ENCODE data around the gene TLNRD1.

The TLNRD1 gene

DNA sequence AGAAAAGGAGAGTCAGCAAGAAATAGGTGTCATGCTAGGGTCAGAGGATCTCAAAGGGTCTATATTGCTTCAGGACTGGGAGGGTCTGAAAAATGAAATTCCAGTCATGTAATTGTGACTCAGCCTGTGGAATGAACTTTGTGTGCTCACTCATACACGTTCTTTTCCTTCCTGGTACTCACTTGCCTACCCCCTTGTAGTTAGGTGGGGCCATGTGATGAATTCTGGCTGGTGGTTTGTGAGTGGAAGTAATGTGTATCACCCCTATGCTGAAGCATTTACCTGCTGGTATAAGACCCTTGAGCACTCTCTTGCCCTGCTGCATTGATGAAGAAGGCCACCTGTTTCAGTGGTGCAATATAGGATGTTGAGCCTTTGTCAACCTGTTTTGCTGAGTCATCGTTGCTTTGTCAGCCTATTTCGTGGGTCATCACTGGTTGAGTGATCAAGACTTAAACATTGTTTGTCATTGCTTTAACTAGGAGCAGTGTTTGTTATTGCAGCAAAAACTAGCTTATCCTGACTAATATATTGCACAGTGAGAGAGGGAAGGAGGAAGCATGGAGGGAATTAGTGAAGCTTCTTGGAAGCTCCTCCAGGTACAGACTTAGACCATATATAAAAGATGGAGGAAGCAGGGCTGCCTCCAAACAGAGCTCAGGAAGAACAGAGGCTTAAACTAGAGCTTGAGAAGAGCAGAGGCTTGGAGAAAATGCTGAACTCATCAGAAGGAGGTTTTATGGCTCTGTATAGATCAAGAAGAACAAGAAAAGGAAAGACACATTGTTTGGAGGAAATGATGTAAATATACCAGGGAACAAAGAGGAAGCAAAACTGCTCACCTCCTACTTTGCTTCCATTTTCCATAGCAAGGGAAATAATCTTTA, 28.9 kb downstream of the TLNRD1 start:
- DNase-seq = no peak

- no peak for DNase-seq
Observed at GRCh38 chr15:81030301-81030750, 29.6 kb downstream of the TLNRD1 start.

DNA sequence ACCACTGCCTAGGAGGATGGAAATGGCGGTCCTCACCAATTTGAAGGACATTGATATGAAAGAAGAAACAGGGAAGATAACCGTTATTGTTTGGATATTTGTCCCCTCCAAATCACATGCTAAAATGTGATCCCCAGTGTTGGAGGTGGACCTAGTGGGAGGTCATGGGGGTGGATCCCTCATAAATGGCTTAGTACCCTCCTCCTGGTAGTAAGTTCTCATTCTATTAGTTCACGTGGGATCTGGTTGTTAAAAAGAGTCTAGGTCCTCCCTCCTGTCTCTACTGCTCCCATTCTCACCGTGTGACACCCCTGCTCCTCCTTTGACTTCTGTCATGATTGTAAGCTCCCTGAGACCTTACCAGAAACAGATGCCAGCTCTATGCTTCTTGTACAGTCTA, 30.5 kb downstream of the TLNRD1 start:
- no peak for DNase-seq

- no peak for DNase-seq
Observed at GRCh38 chr15:81032355-81032754, 31.6 kb downstream of the TLNRD1 start.

DNA sequence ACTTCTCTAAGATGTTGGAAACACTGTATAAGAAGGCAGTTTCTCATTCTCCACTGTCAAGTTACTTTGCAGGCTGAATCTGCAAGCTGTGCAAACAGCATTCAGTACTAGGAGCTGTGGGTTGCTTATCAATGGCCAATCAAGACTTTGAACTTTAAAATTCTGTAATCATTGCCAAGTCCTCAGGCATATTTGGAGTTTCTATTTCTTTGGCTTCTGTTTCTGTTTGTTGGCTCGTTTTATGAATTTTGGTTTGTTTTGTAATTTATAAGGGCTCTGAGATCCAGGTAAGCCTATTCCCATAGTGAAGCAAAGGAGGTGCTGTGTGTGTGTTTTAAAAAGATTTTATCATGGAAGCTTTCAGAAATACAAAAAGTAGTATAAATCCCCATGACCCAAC, 32.1 kb downstream of the TLNRD1 start:
- DNase-seq = no peak

DNA sequence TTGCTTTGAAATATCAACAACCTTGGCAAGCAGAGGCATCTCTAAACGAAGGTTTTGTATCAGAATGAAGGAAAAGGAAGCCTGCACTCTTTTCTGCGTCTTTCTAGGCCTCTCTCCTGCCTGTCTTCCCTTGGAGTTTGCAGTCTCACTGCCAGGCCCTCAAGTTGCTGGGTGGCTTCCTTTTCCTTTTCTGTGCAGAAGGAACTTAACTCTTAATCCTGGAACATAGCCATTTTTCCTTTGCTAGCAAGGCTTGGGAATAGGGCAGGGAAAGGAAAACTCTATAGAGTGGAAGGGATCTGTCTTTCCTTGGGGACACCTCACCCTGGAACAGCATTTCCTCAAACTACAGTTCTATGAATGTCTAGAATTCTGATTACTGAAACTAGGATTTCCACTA, 32.8 kb downstream of the TLNRD1 start:
- no peak for DNase-seq

- DNase-seq = no peak
Observed at GRCh38 chr15:81037952-81038743, 37.4 kb downstream of the TLNRD1 start.

DNA sequence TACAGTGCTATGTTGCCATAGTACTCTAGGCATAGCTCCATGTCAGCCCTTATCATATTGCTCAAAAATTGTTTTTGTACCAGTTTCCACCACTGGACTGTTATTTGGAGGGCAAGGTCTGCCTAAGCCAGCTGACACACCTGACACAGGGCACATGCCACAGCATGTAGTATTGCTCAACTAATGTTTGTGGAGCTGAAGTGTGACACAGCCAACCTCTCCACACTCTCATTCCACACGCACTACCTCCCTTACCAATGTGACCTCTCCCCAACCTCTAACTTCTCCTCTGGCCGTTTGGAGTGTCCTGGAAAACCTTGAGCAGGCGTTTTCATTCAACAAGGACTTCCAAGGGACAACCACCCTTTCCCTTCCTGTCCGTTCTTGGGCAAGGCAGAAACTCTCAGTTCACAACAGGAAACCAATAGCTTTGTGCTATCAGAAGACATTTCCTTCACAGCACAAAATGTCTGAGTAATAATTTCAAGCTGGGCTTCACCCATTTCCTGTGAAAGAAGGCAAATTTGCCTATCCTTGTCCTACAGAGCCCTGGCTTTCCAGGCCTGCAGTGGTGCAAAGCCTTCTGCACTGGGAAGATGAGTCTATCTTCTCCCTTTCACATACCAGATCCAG, 38.4 kb downstream of the TLNRD1 start:
- no peak for DNase-seq

DNA sequence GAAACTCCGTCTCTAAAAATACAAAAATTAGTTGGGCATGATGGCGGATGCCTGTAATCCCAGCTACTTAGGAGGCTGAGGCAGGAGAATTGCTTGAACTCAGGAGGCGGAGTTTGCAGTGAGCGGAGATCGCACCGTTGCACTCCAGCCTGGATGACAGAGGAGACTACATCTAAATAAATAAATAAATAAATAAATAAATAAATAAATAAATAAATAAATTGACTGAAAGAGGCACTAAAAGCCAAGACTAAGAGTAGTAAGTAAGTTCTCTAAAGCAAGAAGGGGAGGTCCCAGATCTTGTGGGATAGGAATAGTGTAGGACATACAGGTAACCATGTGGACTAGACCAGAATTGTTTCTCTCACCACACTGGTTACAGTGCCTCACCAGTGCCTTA, 40.0 kb downstream of the TLNRD1 start:
- no peak for DNase-seq

GRCh38 chr15:81043281-81043934, 42.7 kb downstream of the TLNRD1 start:
- no peak for DNase-seq

- no peak for DNase-seq
Observed at GRCh38 chr15:81043935-81044575, 43.3 kb downstream of the TLNRD1 start.

GRCh38 chr15:81046290-81046689, 45.6 kb downstream of the TLNRD1 start:
- no peak for DNase-seq

GRCh38 chr15:81047928-81048327, 47.2 kb downstream of the TLNRD1 start:
- DNase-seq = no peak

GRCh38 chr15:81049835-81050234, 49.1 kb downstream of the TLNRD1 start:
- DNase-seq = no peak

DNA sequence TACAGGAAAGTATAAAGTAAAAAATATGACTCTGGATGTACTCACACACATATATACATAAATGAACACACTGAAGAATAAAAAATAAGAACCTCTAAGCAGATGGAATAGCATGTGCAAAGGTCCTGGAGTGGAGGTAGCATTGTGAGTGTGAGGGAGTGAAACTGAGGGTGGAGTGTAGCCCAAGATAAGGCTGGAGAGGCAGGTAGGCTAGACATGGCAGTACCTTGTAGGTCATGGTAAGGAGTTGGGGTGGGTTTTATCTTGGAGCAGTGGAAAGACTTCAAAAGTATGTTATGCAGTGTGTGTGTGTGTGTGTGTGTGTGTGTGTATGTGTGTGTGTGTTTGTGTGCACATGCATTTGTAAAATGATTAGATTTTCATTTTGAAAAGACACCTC, 49.5 kb downstream of the TLNRD1 start:
- no peak for DNase-seq

GRCh38 chr15:81050805-81051204, 50.1 kb downstream of the TLNRD1 start:
- no peak for DNase-seq

GRCh38 chr15:81052046-81052445, 51.3 kb downstream of the TLNRD1 start:
- DNase-seq = no peak

- DNase-seq = no peak
Observed at GRCh38 chr15:81053621-81054020, 52.9 kb downstream of the TLNRD1 start.

DNA sequence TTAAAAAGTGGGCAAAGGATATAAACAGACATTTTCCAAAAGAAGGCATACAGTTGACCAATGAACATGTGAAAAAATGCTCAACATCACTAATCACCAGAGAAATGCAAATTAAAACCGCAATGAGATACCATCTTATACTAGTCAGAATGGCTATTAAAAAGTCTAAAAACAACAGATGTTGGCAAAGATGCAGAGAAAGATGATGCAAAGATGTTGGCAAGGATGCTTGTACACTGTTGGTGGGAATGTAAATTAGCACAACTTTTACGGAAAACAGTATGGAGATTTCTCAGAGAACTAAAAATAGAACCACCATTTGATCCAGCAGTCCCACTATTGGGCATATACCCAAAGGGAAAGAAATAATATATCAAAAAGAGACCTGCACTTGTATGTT, 53.5 kb downstream of the TLNRD1 start:
- DNase-seq = no peak
